ENCODE measurements around the gene LAGE3.
"Not testable (repeated sequence)": the region's sequence is repeated elsewhere in the genome, so short reads cannot be mapped to it uniquely, and the experiment has no call there.

Gene LAGE3

GRCh38 chrX:154501423-154501822 lies 22.3 kb upstream of the LAGE3 start:
- DNase-seq, result not testable (repeated sequence)

GRCh38 chrX:154496591-154497137 lies 17.6 kb upstream of the LAGE3 start:
- not testable (repeated sequence) for DNase-seq

- no peak for DNase-seq
Measured at GRCh38 chrX:154495472-154495922, 16.4 kb upstream of the LAGE3 start.

- no peak for DNase-seq
Measured at GRCh38 chrX:154494715-154495114, 15.6 kb upstream of the LAGE3 start.

GRCh38 chrX:154490414-154491083 lies 11.5 kb upstream of the LAGE3 start, which contains the start of gene SLC10A3:
TSS of gene SLC10A3 (minus strand) at chrX:154490629. CDS start at chrX:154488940, 1,689 bp downstream.
- DNase-seq, result peak; percentile 90

GRCh38 chrX:154490021-154490413 lies 10.9 kb upstream of the LAGE3 start:
- peak; percentile 15 for DNase-seq

- no peak for DNase-seq
Measured at GRCh38 chrX:154489182-154489581, 10.1 kb upstream of the LAGE3 start.

GRCh38 chrX:154488336-154489075 lies 9.4 kb upstream of the LAGE3 start:
- no peak for DNase-seq

GRCh38 chrX:154487518-154488290 lies 8.6 kb upstream of the LAGE3 start:
- DNase-seq, result no peak

- peak; percentile 58 for DNase-seq
Measured at GRCh38 chrX:154486396-154487207, 7.5 kb upstream of the LAGE3 start, which contains the start of gene UBL4A. TSS of gene UBL4A (minus strand) at chrX:154486615. CDS start at chrX:154486584, 31 bp downstream.

GRCh38 chrX:154486052-154486395 lies 6.9 kb upstream of the LAGE3 start:
- DNase-seq, result peak; percentile 29

- no peak for DNase-seq
Measured at GRCh38 chrX:154485150-154486051, 6.3 kb upstream of the LAGE3 start.

- DNase-seq, result no peak
Measured at GRCh38 chrX:154484255-154485149, 5.4 kb upstream of the LAGE3 start.

GRCh38 chrX:154483325-154483724 lies 4.2 kb upstream of the LAGE3 start:
- DNase-seq, result no peak

GRCh38 chrX:154482786-154483185 lies 3.7 kb upstream of the LAGE3 start:
- DNase-seq, result no peak

- no peak for DNase-seq
Measured at GRCh38 chrX:154481911-154482601, 3.0 kb upstream of the LAGE3 start.

- DNase-seq, result no peak
Measured at GRCh38 chrX:154481195-154481594, 2.1 kb upstream of the LAGE3 start.

- DNase-seq, result no peak
Measured at GRCh38 chrX:154477891-154478477, 1.1 kb downstream of the LAGE3 start.

GRCh38 chrX:154476821-154477220 lies 2.3 kb downstream of the LAGE3 start:
- DNase-seq, result no peak
